Neural progenitor cell (in vitro differentiated cells): ENCODE measurements around the gene TNFRSF8. TPM values are rescaled to one million over a fixed set of nuclear protein-coding genes. Genes with fewer than 3 reads are reported as not detected.

Experiments
- DNase-seq: peaks from one replicate; pipeline ENCODE4 v3.0.0-alpha.2; 2016; ENCODE audit warnings: low spot score
- H2AFZ ChIP-seq: fragments of 200-600 bp; sonication (generic); replicated peaks from 2 replicates; pipeline ENCODE4 v1.6.1; 2016; ENCODE audit warnings: antibody characterized with exemption
- H3F3A ChIP-seq: fragments of 200-600 bp; sonication (generic); 2 replicates; pipeline ENCODE4 v1.6.1; 2016; ENCODE audit warnings: antibody characterized with exemption, low read depth
- H3K27ac ChIP-seq: fragments of 200-600 bp; sonication (generic); 2 replicates; pipeline ENCODE4 v1.5.1; 2016; ENCODE audit warnings: mild to moderate bottlenecking
- H3K27me3 ChIP-seq: fragments of 200-600 bp; sonication (generic); 2 replicates; pipeline ENCODE4 v1.6.1; 2016; ENCODE audit warnings: mild to moderate bottlenecking, moderate library complexity
- H3K36me3 ChIP-seq: fragments of 200-600 bp; sonication (generic); 2 replicates; pipeline ENCODE4 v1.5.1; 2016
- H3K4me1 ChIP-seq: fragments of 200-600 bp; sonication (generic); 2 replicates; pipeline ENCODE4 v1.6.1; 2016; ENCODE audit warnings: mixed run types
- H3K4me2 ChIP-seq: fragments of 200-600 bp; sonication (generic); 2 replicates; pipeline ENCODE4 v1.6.1; 2016
- H3K4me3 ChIP-seq: fragments of 200-600 bp; sonication (generic); 2 replicates; pipeline ENCODE4 v1.5.1; 2016
- H3K79me2 ChIP-seq: fragments of 200-600 bp; sonication (generic); 2 replicates; pipeline ENCODE4 v1.6.1; 2016; ENCODE audit warnings: low read depth
- H3K9ac ChIP-seq: fragments of 200-600 bp; sonication (generic); 2 replicates; pipeline ENCODE4 v1.6.1; 2016
- H3K9me3 ChIP-seq: fragments of 200-600 bp; sonication (generic); 2 replicates; pipeline ENCODE4 v1.5.1; 2016; ENCODE audit warnings: low read depth
- H4K20me1 ChIP-seq: fragments of 200-600 bp; sonication (generic); 2 replicates; pipeline ENCODE4 v1.6.1; 2016; ENCODE audit warnings: low read depth
- H3K27ac Mint-ChIP-seq: 3 replicates; pipeline ENCODE4 v1.8.0; 2021; ENCODE audit warnings: mixed read lengths
- H3K27me3 Mint-ChIP-seq: 2 replicates; pipeline ENCODE4 v1.8.0; 2022; ENCODE audit warnings: low read depth, mild to moderate bottlenecking, inconsistent platforms, moderate library complexity, mixed read lengths; ENCODE audit not compliant: insufficient read depth
- H3K36me3 Mint-ChIP-seq: 3 replicates; pipeline ENCODE4 v1.8.0; 2021; ENCODE audit warnings: mixed read lengths
- H3K4me1 Mint-ChIP-seq: 3 replicates; pipeline ENCODE4 v1.8.0; 2021; ENCODE audit warnings: mixed read lengths
- H3K4me3 Mint-ChIP-seq: 3 replicates; pipeline ENCODE4 v1.8.0; 2021; ENCODE audit warnings: mild to moderate bottlenecking, moderate library complexity, mixed read lengths
- H3K9me3 Mint-ChIP-seq: 3 replicates; pipeline ENCODE4 v1.8.0; 2020; ENCODE audit warnings: mixed read lengths
- CTCF ChIP-seq: fragments of 200-600 bp; sonication (generic); IDR thresholded peaks from 2 replicates; pipeline ENCODE4 v1.5.1; 2017; ENCODE audit warnings: antibody characterized with exemption, mild to moderate bottlenecking
- EZH2 ChIP-seq: fragments of 200-600 bp; sonication (generic); IDR thresholded peaks from 2 replicates; pipeline ENCODE4 v1.6.1; 2017; ENCODE audit warnings: antibody characterized with exemption, mild to moderate bottlenecking, moderate library complexity
- EZH2phosphoT487 ChIP-seq: fragments of 200-600 bp; sonication (generic); IDR thresholded peaks from 2 replicates; pipeline ENCODE4 v1.6.1; 2017; ENCODE audit warnings: antibody characterized with exemption
- total RNA-seq: library from RNA; depleted of rRNA; stranded (reverse); fragments of >200 nt; gene quantifications from 2 replicates; pipeline ENCODE4 v1.2.3, GENCODE V29; 2015; ENCODE audit warnings: low replicate concordance

TNFRSF8 gene
- not detected in 2 replicates for total RNA-seq

- Mint-ChIP-seq H3K4me3 (peak within 1 kb of the TSS; percentile 43), H3K27me3 (peaks cover 41% of the 10 kb centered on the region), H3K27ac (no peak within 1 kb of the TSS), H3K36me3 (no peaks in the 10 kb centered on the region), H3K4me1 (peaks cover 20% of the 10 kb centered on the region), H3K9me3 (peaks cover 9% of the 10 kb centered on the region)
- no peaks in the 10 kb centered on the region for H4K20me1 ChIP-seq
- H3K4me2 ChIP-seq: peak within 1 kb of the TSS; percentile 72
- no peaks in the 10 kb centered on the region for H3K79me2 ChIP-seq
- H3K9me3 ChIP-seq: no peaks in the 10 kb centered on the region
- TF ChIP-seq EZH2phosphoT487 (peak; percentile 79), EZH2 (peak; percentile 98), CTCF (no peak)
- H3K4me3 ChIP-seq: peak within 1 kb of the TSS; percentile 40
- H2AFZ ChIP-seq: peak within 1 kb of the TSS; percentile 47
- peaks cover 79% of the 10 kb centered on the region for H3K27me3 ChIP-seq
- peak; percentile 33 for DNase-seq
- H3K27ac ChIP-seq: no peak within 1 kb of the TSS
- H3F3A ChIP-seq: peaks cover 4% of the 10 kb centered on the region
- H3K4me1 ChIP-seq: peaks cover 18% of the 10 kb centered on the region
- no peak within 1 kb of the TSS for H3K9ac ChIP-seq
- H3K36me3 ChIP-seq: no peaks in the 10 kb centered on the region
Observed at GRCh38 chr1:12063141-12064072, at the start of gene TNFRSF8. Gene TNFRSF8 (plus strand): TSS chr1:12063303. CDS start chr1:12063599, 296 bp downstream.

GRCh38 chr1:12014141-12014991, 48.7 kb upstream of the TNFRSF8 start:
- Mint-ChIP-seq H3K36me3 (peaks cover 16% of the 10 kb centered on the region), H3K27me3 (peaks cover 2% of the 10 kb centered on the region), H3K9me3 (no peaks in the 10 kb centered on the region), H3K4me3 (no peak overlapping the region), H3K27ac (peak overlapping the region; percentile 23), H3K4me1 (peaks cover 10% of the 10 kb centered on the region)
- Histone ChIP-seq H3K4me1 (no peaks in the 10 kb centered on the region), H3K27me3 (no peaks in the 10 kb centered on the region), H3F3A (peaks cover 8% of the 10 kb centered on the region), H4K20me1 (no peaks in the 10 kb centered on the region), H3K79me2 (no peaks in the 10 kb centered on the region), H3K9ac (no peak overlapping the region), H3K9me3 (no peaks in the 10 kb centered on the region), H3K4me2 (no peak overlapping the region), H2AFZ (no peak overlapping the region), H3K4me3 (no peak overlapping the region), H3K27ac (no peak overlapping the region), H3K36me3 (no peaks in the 10 kb centered on the region)
- DNase-seq: no peak
- TF ChIP-seq EZH2 (no peak), EZH2phosphoT487 (no peak), CTCF (peak; percentile 24)

- peaks cover 12% of the 10 kb centered on the region for H3K36me3 Mint-ChIP-seq
- peaks cover 14% of the 10 kb centered on the region for H3K4me1 Mint-ChIP-seq
- no peaks in the 10 kb centered on the region for H3K27me3 ChIP-seq
- H3K79me2 ChIP-seq: peaks cover 4% of the 10 kb centered on the region
- no peaks in the 10 kb centered on the region for H3K4me1 ChIP-seq
- no peak overlapping the region for H2AFZ ChIP-seq
- no peak overlapping the region for H3K9ac ChIP-seq
- H3K27me3 Mint-ChIP-seq: peaks cover 2% of the 10 kb centered on the region
- no peaks in the 10 kb centered on the region for H3K9me3 ChIP-seq
- H3K27ac Mint-ChIP-seq: peak overlapping the region; percentile 20
- H3F3A ChIP-seq: peaks cover 15% of the 10 kb centered on the region
- no peak overlapping the region for H3K4me2 ChIP-seq
- no peaks in the 10 kb centered on the region for H3K36me3 ChIP-seq
- no peaks in the 10 kb centered on the region for H4K20me1 ChIP-seq
- H3K9me3 Mint-ChIP-seq: no peaks in the 10 kb centered on the region
- no peak for DNase-seq
- peak overlapping the region; percentile 16 for H3K4me3 Mint-ChIP-seq
- H3K27ac ChIP-seq: no peak overlapping the region
- H3K4me3 ChIP-seq: no peak overlapping the region
- TF ChIP-seq EZH2: no peak
- no peak for TF ChIP-seq EZH2phosphoT487
- no peak for TF ChIP-seq CTCF
Observed at GRCh38 chr1:12015001-12015491, 48.1 kb upstream of the TNFRSF8 start.
